LHCN-M2 (cell line): ENCODE measurements around the gene SLC17A2. TPM values are rescaled to one million over a fixed set of nuclear protein-coding genes. Genes with fewer than 3 reads are reported as not detected.
A peak's percentile ranks its signal among the peaks of the same experiment; 100 is the strongest.

Source experiments
- DNase-seq: peaks from one replicate; pipeline ENCODE4 v3.0.0-alpha.2; 2012; ENCODE audit warnings: low read depth
- polyA plus RNA-seq: library from polyadenylated mRNA; unstranded; fragments of >200 nt; gene quantifications from one replicate; pipeline ENCODE4 v1.2.1, GENCODE V29; 2012; ENCODE audit warnings: missing spikeins
- total RNA-seq: library from RNA; depleted of rRNA; stranded (reverse); fragments of >200 nt; gene quantifications from 2 replicates; pipeline ENCODE4 v1.2.3, GENCODE V29; 2014; rRNA removed

The SLC17A2 gene
- not detected in 2 replicates for total RNA-seq
- not detected for polyA plus RNA-seq

- DNase-seq = no peak
Measured at GRCh38 chr6:25930532-25931410, at the start of gene SLC17A2. TSS of gene SLC17A2 (minus strand) at chr6:25930691. CDS start at chr6:25925796, 4,895 bp downstream.

- DNase-seq = no peak
Measured at GRCh38 chr6:25975923-25976560, 45.6 kb upstream of the SLC17A2 start.

GRCh38 chr6:25973923-25974555 lies 43.5 kb upstream of the SLC17A2 start:
- no peak for DNase-seq

GRCh38 chr6:25972902-25973301 lies 42.4 kb upstream of the SLC17A2 start:
- DNase-seq = no peak

- DNase-seq = no peak
Measured at GRCh38 chr6:25972128-25972527, 41.6 kb upstream of the SLC17A2 start.

- DNase-seq = peak; percentile 91
Measured at GRCh38 chr6:25971187-25971821, 40.8 kb upstream of the SLC17A2 start.

- DNase-seq = peak; percentile 14
Measured at GRCh38 chr6:25968769-25969168, 38.3 kb upstream of the SLC17A2 start.

GRCh38 chr6:25966711-25967110 lies 36.2 kb upstream of the SLC17A2 start:
- DNase-seq = no peak

- DNase-seq = no peak
Measured at GRCh38 chr6:25965058-25965457, 34.6 kb upstream of the SLC17A2 start.

GRCh38 chr6:25963426-25964123 lies 33.1 kb upstream of the SLC17A2 start:
- DNase-seq = no peak

- DNase-seq = peak; percentile 96
Measured at GRCh38 chr6:25962149-25963127, 31.9 kb upstream of the SLC17A2 start, which contains the start of gene TRIM38. TSS of gene TRIM38 (plus strand) at chr6:25962802. CDS start at chr6:25966523, 3,721 bp downstream.

- DNase-seq = no peak
Measured at GRCh38 chr6:25961619-25962148, 31.2 kb upstream of the SLC17A2 start.

GRCh38 chr6:25960734-25961133 lies 30.2 kb upstream of the SLC17A2 start:
- DNase-seq = no peak

GRCh38 chr6:25959890-25960536 lies 29.5 kb upstream of the SLC17A2 start:
- DNase-seq = peak; percentile 83

- DNase-seq = no peak
Measured at GRCh38 chr6:25958700-25959162, 28.2 kb upstream of the SLC17A2 start.

GRCh38 chr6:25956226-25956625 lies 25.7 kb upstream of the SLC17A2 start:
- no peak for DNase-seq

GRCh38 chr6:25954756-25955155 lies 24.3 kb upstream of the SLC17A2 start:
- no peak for DNase-seq

- no peak for DNase-seq
Measured at GRCh38 chr6:25953733-25954132, 23.2 kb upstream of the SLC17A2 start.

GRCh38 chr6:25952535-25952934 lies 22.0 kb upstream of the SLC17A2 start:
- no peak for DNase-seq
